Fibroblast of the aortic adventitia (primary cell): ENCODE data around the gene ZNF343. TPM values are rescaled to one million over a fixed set of nuclear protein-coding genes. Genes with fewer than 3 reads are reported as not detected.

Experiments used
- DNase-seq: peaks from one replicate; pipeline ENCODE4 v3.0.0-alpha.2; 2010; ENCODE audit warnings: low read depth
- H3K4me3 ChIP-seq: 2 replicates; pipeline ENCODE4 v1.5.1; 2011; ENCODE audit warnings: low read depth, mild to moderate bottlenecking, control low read depth, low read length, moderate library complexity
- CTCF ChIP-seq: IDR thresholded peaks from 2 replicates; pipeline ENCODE4 v1.5.1; 2011; ENCODE audit warnings: mild to moderate bottlenecking, low read length, control low read depth, inconsistent platforms; ENCODE audit not compliant: insufficient read depth
- total RNA-seq: library from RNA; depleted of rRNA; stranded (reverse); fragments of >200 nt; gene quantifications from 2 replicates; pipeline ENCODE4 v1.2.3, GENCODE V29; 2012; ENCODE audit warnings: low replicate concordance

ZNF343 gene
- total RNA-seq, 1 donor, result 9.7 TPM

GRCh38 chr20:2538931-2539720, 30.4 kb upstream of the ZNF343 start:
- DNase-seq, result no peak
- no peak overlapping the region for H3K4me3 ChIP-seq
- no peak for TF ChIP-seq CTCF

- H3K4me3 ChIP-seq, result no peak overlapping the region
- TF ChIP-seq CTCF, result no peak
- DNase-seq, result no peak
Observed at GRCh38 chr20:2538356-2538755, 29.6 kb upstream of the ZNF343 start.

GRCh38 chr20:2537101-2537500, 28.4 kb upstream of the ZNF343 start:
- H3K4me3 ChIP-seq, result no peak overlapping the region
- no peak for TF ChIP-seq CTCF
- no peak for DNase-seq

GRCh38 chr20:2536560-2536986, 27.9 kb upstream of the ZNF343 start, which contains the start of gene TMC2:
Gene TMC2, plus strand, starts transcription at chr20:2536573. Its CDS starts 49 bp downstream, at chr20:2536622.
- DNase-seq, result no peak
- TF ChIP-seq CTCF, result no peak
- H3K4me3 ChIP-seq, result no peak within 1 kb of the TSS

GRCh38 chr20:2535711-2536559, 27.2 kb upstream of the ZNF343 start:
- no peak for DNase-seq
- TF ChIP-seq CTCF, result no peak
- no peak overlapping the region for H3K4me3 ChIP-seq

- no peak for TF ChIP-seq CTCF
- H3K4me3 ChIP-seq, result no peak overlapping the region
- no peak for DNase-seq
Observed at GRCh38 chr20:2533118-2533517, 24.4 kb upstream of the ZNF343 start.
